Loucy (cell line): ENCODE data around the gene TLL1.

Experiments used
- H2AFZ ChIP-seq: fragments of 200-600 bp; sonication (generic); 2 replicates; pipeline ENCODE4 v1.6.0; 2016; ENCODE audit warnings: antibody characterized with exemption, mild to moderate bottlenecking, low read length, moderate library complexity
- H3F3A ChIP-seq: fragments of 200-600 bp; 2 replicates; pipeline ENCODE4 v1.6.0; 2016; ENCODE audit warnings: antibody characterized with exemption, low read depth, mild to moderate bottlenecking
- H3K27me3 ChIP-seq: fragments of 200-600 bp; sonication (generic); 2 replicates; pipeline ENCODE4 v1.6.1; 2014; ENCODE audit warnings: low read length, mild to moderate bottlenecking; ENCODE audit not compliant: insufficient read depth, poor library complexity, severe bottlenecking
- H3K36me3 ChIP-seq: fragments of 200-600 bp; sonication (generic); 2 replicates; pipeline ENCODE4 v1.6.1; 2016; ENCODE audit warnings: low read length; ENCODE audit not compliant: insufficient read depth
- H3K4me1 ChIP-seq: fragments of 200-600 bp; sonication (generic); 2 replicates; pipeline ENCODE4 v1.5.1; 2014; ENCODE audit warnings: low read length, mild to moderate bottlenecking; ENCODE audit not compliant: insufficient read depth, poor library complexity, severe bottlenecking
- H3K4me2 ChIP-seq: fragments of 200-600 bp; sonication (generic); 2 replicates; pipeline ENCODE4 v1.6.0; 2014; ENCODE audit warnings: antibody characterized with exemption, low read length, low read depth, mild to moderate bottlenecking; ENCODE audit not compliant: poor library complexity, severe bottlenecking
- H3K4me3 ChIP-seq: fragments of 200-600 bp; sonication (generic); 2 replicates; pipeline ENCODE4 v1.5.1; 2014; ENCODE audit warnings: low read length, mild to moderate bottlenecking, mixed read lengths; ENCODE audit not compliant: poor library complexity, severe bottlenecking
- H3K79me2 ChIP-seq: fragments of 200-600 bp; sonication (generic); 2 replicates; pipeline ENCODE4 v1.6.1; 2014; ENCODE audit warnings: low read length; ENCODE audit not compliant: insufficient read depth
- H3K9ac ChIP-seq: fragments of 200-600 bp; sonication (generic); 2 replicates; pipeline ENCODE4 v1.6.0; 2014; ENCODE audit warnings: mild to moderate bottlenecking, low read depth, low read length, moderate library complexity; ENCODE audit not compliant: poor library complexity, severe bottlenecking
- H3K9me2 ChIP-seq: fragments of 200-600 bp; sonication (generic); replicated peaks from 2 replicates; pipeline ENCODE4 v1.6.1; 2016; ENCODE audit warnings: low read depth, low read length, mixed read lengths
- H3K9me3 ChIP-seq: fragments of 200-600 bp; sonication (generic); 2 replicates; pipeline ENCODE4 v1.6.1; 2014; ENCODE audit warnings: mild to moderate bottlenecking, antibody characterized with exemption, low read length, low read depth; ENCODE audit not compliant: insufficient read depth
- H4K20me1 ChIP-seq: fragments of 200-600 bp; sonication (generic); 2 replicates; pipeline ENCODE4 v1.6.0; 2014; ENCODE audit warnings: antibody characterized with exemption, low read length, mild to moderate bottlenecking; ENCODE audit not compliant: insufficient read depth, poor library complexity, severe bottlenecking
- EZH2phosphoT487 ChIP-seq: fragments of 200-600 bp; IDR thresholded peaks from 2 replicates; pipeline ENCODE4 v1.6.1; 2018; ENCODE audit warnings: antibody characterized with exemption, mild to moderate bottlenecking, moderate library complexity, borderline replicate concordance
- TF ChIP-seq, protein P1 (sequence below): fragments of 200-600 bp; sonication (generic); conservative IDR thresholded peaks from 2 replicates; pipeline ENCODE4 v1.5.1; 2014; ENCODE audit warnings: mild to moderate bottlenecking, antibody characterized with exemption, low read length

Gene TLL1

DNA sequence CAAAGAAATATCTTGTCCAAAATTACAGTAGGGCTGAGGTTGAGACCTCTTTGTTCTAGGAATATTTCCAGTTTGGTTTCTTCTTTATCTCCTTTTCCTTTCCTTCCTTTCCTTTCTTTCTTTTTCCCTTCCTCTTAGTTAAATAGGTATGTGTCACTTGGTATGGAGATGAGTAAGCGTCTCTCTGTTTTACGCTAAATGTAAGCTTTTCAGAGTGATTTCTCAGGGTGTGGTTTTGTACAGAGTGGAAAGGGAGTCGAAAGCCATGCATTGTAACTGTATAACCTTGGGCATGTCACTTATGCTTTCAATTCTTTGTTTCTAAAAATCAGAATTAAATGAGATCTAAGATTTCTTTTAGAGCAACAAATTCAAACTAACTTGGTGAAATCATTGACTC lies 54.8 kb downstream of the TLL1 start:
- no peaks in the 10 kb centered on the region for H3K36me3 ChIP-seq
- no peaks in the 10 kb centered on the region for H3K9me2 ChIP-seq
- H3K79me2 ChIP-seq, result no peaks in the 10 kb centered on the region
- TF ChIP-seq, protein P1, sequence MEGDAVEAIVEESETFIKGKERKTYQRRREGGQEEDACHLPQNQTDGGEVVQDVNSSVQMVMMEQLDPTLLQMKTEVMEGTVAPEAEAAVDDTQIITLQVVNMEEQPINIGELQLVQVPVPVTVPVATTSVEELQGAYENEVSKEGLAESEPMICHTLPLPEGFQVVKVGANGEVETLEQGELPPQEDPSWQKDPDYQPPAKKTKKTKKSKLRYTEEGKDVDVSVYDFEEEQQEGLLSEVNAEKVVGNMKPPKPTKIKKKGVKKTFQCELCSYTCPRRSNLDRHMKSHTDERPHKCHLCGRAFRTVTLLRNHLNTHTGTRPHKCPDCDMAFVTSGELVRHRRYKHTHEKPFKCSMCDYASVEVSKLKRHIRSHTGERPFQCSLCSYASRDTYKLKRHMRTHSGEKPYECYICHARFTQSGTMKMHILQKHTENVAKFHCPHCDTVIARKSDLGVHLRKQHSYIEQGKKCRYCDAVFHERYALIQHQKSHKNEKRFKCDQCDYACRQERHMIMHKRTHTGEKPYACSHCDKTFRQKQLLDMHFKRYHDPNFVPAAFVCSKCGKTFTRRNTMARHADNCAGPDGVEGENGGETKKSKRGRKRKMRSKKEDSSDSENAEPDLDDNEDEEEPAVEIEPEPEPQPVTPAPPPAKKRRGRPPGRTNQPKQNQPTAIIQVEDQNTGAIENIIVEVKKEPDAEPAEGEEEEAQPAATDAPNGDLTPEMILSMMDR, result no peak
- no peak for TF ChIP-seq EZH2phosphoT487
- H3K9ac ChIP-seq, result no peak overlapping the region
- no peaks in the 10 kb centered on the region for H3K27me3 ChIP-seq
- no peaks in the 10 kb centered on the region for H3F3A ChIP-seq
- H3K9me3 ChIP-seq, result no peaks in the 10 kb centered on the region
- no peak overlapping the region for H3K4me2 ChIP-seq
- H3K4me3 ChIP-seq, result no peak overlapping the region
- H3K4me1 ChIP-seq, result no peaks in the 10 kb centered on the region
- no peaks in the 10 kb centered on the region for H4K20me1 ChIP-seq
- no peak overlapping the region for H2AFZ ChIP-seq

DNA sequence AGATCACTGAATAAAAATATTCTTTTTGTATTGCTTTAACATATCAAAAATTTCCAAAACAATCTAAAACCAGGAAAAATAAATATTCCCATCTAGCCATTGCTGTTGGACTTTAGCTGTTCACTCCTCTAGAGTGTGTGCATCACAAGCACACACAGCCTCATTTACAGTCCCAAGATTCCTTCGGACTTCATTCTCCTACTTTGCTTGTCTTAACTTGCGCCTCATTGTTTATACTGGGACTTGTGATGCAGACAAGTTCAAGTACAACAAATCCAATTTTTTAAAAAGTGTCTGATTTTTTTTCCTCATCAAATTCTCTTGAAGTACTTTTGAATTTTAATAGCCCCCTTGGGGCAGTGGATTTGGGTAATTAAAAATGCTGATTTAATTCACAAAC lies 55.6 kb downstream of the TLL1 start:
- H2AFZ ChIP-seq, result no peak overlapping the region
- no peaks in the 10 kb centered on the region for H3K4me1 ChIP-seq
- H3K4me3 ChIP-seq, result no peak overlapping the region
- H3K27me3 ChIP-seq, result no peaks in the 10 kb centered on the region
- H3K79me2 ChIP-seq, result no peaks in the 10 kb centered on the region
- H4K20me1 ChIP-seq, result no peaks in the 10 kb centered on the region
- no peaks in the 10 kb centered on the region for H3K9me2 ChIP-seq
- no peaks in the 10 kb centered on the region for H3K9me3 ChIP-seq
- no peaks in the 10 kb centered on the region for H3K36me3 ChIP-seq
- TF ChIP-seq, protein P1, result no peak
- no peak for TF ChIP-seq EZH2phosphoT487
- no peak overlapping the region for H3K4me2 ChIP-seq
- no peak overlapping the region for H3K9ac ChIP-seq
- no peaks in the 10 kb centered on the region for H3F3A ChIP-seq

DNA sequence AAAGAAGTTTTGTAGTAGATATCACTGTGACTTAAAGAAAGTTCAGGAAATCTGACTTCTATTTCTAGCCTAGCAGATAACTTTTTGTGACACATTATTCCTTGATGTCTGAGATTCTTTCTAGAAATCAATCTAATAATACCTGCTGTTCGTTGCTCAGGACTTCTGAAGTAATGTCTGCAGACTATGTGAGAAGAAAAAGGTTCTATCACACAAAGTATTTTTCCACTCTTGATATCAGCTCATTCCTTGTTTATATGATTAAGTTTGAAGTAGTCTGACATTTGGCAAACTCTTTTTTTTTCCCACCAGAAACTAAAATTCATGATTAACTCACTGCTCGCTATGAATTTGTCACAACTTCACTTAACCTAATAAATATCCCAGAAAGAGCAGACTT lies 56.6 kb downstream of the TLL1 start:
- Histone ChIP-seq H3K4me2 (no peak overlapping the region), H3K4me3 (no peak overlapping the region), H3K9ac (no peak overlapping the region), H3K9me3 (no peaks in the 10 kb centered on the region), H3K4me1 (no peaks in the 10 kb centered on the region), H4K20me1 (no peaks in the 10 kb centered on the region), H3K27me3 (no peaks in the 10 kb centered on the region), H3K36me3 (no peaks in the 10 kb centered on the region), H3K79me2 (no peaks in the 10 kb centered on the region), H2AFZ (no peak overlapping the region; the same call in 1 of the 2 replicates), H3F3A (no peaks in the 10 kb centered on the region), H3K9me2 (no peaks in the 10 kb centered on the region)
- no peak for TF ChIP-seq EZH2phosphoT487
- TF ChIP-seq, protein P1, result no peak
